VCaP (cell line): Measurements from ENCODE around the gene ATP6V1B1.

Experiments
- H3K27ac ChIP-seq: fragments of 450-650 bp; 2 replicates; pipeline ENCODE4 v1.5.1; 2017
- CTCF ChIP-seq: fragments of 450-650 bp; conservative IDR thresholded peaks from 2 replicates; pipeline ENCODE4 v1.5.1; 2017; ENCODE audit warnings: mild to moderate bottlenecking, moderate library complexity

The ATP6V1B1 gene

DNA sequence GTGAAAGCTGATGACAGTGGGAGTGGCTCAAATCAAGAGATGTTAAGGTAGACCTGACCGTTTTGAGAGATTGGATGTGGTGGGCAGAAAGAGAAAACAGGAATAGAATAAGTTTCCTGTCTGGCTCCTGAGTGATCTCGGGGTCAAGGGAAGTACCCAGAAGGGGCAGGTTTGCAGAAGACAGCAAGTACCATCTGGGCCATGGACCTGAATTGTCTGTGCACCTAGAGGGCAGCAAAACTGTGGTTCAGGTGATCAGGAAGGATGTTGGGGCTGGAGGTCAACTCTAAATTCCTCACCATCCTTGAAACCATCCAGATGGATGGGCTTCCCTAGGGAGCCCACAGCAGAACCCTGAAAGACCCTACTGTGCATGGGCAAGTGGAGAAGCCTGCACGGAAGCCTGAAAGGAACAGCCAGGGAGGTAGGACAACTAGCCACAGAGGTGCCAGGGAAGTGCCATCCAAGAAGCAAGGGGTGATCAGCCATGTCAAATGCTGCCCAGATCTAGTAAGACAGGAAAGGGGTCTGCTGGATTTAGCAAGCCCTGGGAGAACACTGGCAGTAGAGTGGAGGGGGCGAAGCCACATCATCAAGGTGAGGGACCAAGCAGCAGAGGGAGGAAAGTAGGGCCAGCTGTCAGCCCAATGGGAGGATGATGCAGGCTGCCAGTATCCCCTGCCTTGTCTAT, 50.9 kb downstream of the ATP6V1B1 start:
- no peak for TF ChIP-seq CTCF
- H3K27ac ChIP-seq = no peak overlapping the region

GRCh38 chr2:70987386-70987785, 51.7 kb downstream of the ATP6V1B1 start:
- no peak overlapping the region for H3K27ac ChIP-seq
- no peak for TF ChIP-seq CTCF

DNA sequence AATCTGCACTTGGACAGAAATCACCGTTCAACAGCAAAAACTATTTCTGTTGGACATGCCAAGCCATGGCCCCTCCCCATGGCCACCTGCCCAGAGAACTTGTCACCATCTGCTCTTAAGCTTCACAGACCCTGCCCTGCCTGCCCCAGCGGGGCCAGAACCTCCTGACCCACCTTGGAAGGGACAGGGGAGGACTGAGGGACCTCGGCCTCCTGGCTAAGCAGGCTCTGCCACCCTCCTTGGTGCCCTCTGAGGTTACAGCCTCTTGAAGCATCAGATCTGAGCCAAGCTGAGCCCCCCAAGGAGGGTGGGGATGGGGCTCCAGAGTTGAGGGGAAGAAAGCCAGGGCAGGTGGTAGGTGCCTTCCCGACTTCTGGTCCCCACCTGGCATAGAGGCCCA, 52.5 kb downstream of the ATP6V1B1 start:
- TF ChIP-seq CTCF = no peak
- H3K27ac ChIP-seq = no peak overlapping the region

- TF ChIP-seq CTCF = no peak
Observed at GRCh38 chr2:70988726-70989648, 53.3 kb downstream of the ATP6V1B1 start.

DNA sequence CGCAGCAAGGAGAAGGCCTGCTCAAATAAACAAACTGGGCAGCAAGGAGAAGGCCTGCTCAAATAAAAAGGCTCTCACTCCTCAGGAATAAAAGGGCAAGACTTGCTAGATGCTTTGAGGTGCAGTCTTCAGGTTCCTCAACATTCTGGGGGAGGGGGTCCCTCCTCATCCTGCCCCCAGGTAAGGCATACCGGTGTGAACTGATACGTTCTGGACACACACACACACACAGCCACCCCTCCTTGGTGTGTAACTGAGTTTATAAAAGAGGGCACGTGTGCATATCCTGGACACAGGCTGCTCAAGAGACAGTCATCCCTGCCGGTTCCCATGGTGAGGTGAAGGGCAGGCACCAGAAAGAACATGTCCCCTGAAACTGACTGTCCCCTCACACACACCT, 54.5 kb downstream of the ATP6V1B1 start:
- no peak overlapping the region for H3K27ac ChIP-seq
- TF ChIP-seq CTCF = no peak

More at GRCh38 chr2:70988726-70989648, 53.3 kb downstream of the ATP6V1B1 start:
- no peak overlapping the region for H3K27ac ChIP-seq

DNA sequence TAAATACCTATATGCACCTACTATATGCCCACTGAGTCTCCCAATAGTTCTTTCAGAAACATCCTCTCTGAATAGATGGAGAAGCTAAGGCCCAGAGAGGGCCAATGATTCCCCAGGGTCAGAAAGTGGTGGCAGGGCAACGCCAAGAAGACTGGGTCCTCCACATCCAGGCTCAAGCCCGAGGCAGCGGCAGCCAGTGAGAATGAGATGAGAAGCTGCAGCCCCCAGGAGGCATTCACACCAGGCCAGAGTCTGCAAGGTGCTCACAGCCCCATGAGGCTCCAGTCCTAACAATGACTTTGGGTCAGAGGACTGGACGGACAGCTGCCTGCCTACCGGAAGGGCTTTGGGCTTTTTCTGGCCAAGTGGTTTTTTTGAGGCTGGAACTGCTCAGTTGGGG, 55.4 kb downstream of the ATP6V1B1 start:
- TF ChIP-seq CTCF = no peak
- H3K27ac ChIP-seq = no peak overlapping the region

DNA sequence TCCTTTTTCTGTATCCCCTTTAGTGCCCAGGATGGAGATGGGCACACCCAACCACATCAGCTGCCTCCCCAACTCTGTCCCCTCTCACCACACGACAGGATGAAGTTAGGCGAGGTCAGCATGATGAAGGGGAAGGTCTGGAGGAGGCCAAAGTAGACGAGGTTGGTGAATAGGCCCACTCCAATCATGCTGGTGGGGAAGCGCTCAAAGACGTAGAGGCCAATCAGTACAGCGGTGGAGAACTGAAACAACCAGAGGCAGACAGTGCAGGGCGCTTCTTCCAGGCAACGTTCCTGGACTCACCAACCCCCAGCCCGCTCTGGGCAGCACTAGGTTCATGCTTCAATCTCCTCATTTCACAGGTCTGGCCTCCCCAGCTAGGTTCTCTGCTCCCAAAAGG, 56.0 kb downstream of the ATP6V1B1 start:
- no peak overlapping the region for H3K27ac ChIP-seq
- TF ChIP-seq CTCF = no peak
